ENCODE results near the gene HS6ST1. TPM values are rescaled to one million over a fixed set of nuclear protein-coding genes. Genes with fewer than 3 reads are reported as not detected.

HS6ST1 gene
- total RNA-seq, 2 donors from 2014 or later, result 25.4 to 44.8 TPM

- intact Hi-C loops (cut with DNase I), result no loop called here
- WGBS, 2 donors, result 88% methylated on average over 30 to 51 of the region's 53 CpGs
- H3K27me3 ChIP-seq, result no peaks in the 10 kb centered on the region
- no peak for DNase-seq
- H3K4me1 ChIP-seq, result peaks cover 18% of the 10 kb centered on the region
- TF ChIP-seq CTCF (IDR thresholded peaks at IDR 0.05) (no peak), POLR2A (IDR thresholded peaks at IDR 0.05) (no peak)
- peak overlapping the region in 3 of 4 donors; percentile 65 to 74 (median 73) for H3K27ac ChIP-seq
- ATAC-seq, result no peak
- H3K36me3 ChIP-seq (replicated peaks in 1 of 2; ENCODE audit: insufficient read depth in 1 of 2, low read depth in 2 of 2), result no peaks in the 10 kb centered on the region
- no peak overlapping the region for H3K4me3 ChIP-seq
- no peaks in the 10 kb centered on the region for H3K9me3 ChIP-seq
Measured at GRCh38 chr2:128346291-128347170, 27.9 kb upstream of the HS6ST1 start.

GRCh38 chr2:128345436-128346165 lies 26.9 kb upstream of the HS6ST1 start:
- TF ChIP-seq CTCF (IDR thresholded peaks at IDR 0.05), result no peak
- TF ChIP-seq POLR2A (IDR thresholded peaks at IDR 0.05), result no peak
- no peak for ATAC-seq
- H3K4me1 ChIP-seq, result peaks cover 18% of the 10 kb centered on the region
- H3K9me3 ChIP-seq, result no peaks in the 10 kb centered on the region
- DNase-seq, result no peak
- 89 to 93% methylated on average over 24 to 36 of the region's 43 CpGs for WGBS, 2 donors
- intact Hi-C loops (cut with DNase I), result no loop called here
- no peak overlapping the region for H3K4me3 ChIP-seq
- no peaks in the 10 kb centered on the region for H3K36me3 ChIP-seq (replicated peaks in 1 of 2; ENCODE audit: insufficient read depth in 1 of 2, low read depth in 2 of 2)
- H3K27ac ChIP-seq, result no peak overlapping the region
- H3K27me3 ChIP-seq, result no peaks in the 10 kb centered on the region

GRCh38 chr2:128344101-128344500 lies 25.4 kb upstream of the HS6ST1 start:
- no peak for ATAC-seq

GRCh38 chr2:128343459-128343858 lies 24.8 kb upstream of the HS6ST1 start:
- 77 to 81% methylated on average over 1 of the region's 1 CpG for WGBS, 2 donors
- DNase-seq (no peak), ATAC-seq (no peak)
- Histone ChIP-seq H3K4me1 (peaks cover 15% of the 10 kb centered on the region), H3K27ac (no peak overlapping the region), H3K36me3 (replicated peaks in 1 of 2; ENCODE audit: insufficient read depth in 1 of 2, low read depth in 2 of 2) (no peaks in the 10 kb centered on the region), H3K27me3 (no peaks in the 10 kb centered on the region), H3K4me3 (no peak overlapping the region), H3K9me3 (no peaks in the 10 kb centered on the region)
- intact Hi-C loops (cut with DNase I), result no loop called here
- TF ChIP-seq POLR2A (IDR thresholded peaks at IDR 0.05), result no peak
- TF ChIP-seq CTCF (IDR thresholded peaks at IDR 0.05), result no peak

More at GRCh38 chr2:128344101-128344500, 25.4 kb upstream of the HS6ST1 start:
- H3K4me3 ChIP-seq, result no peak overlapping the region
- no peak for DNase-seq
- no peak overlapping the region for H3K27ac ChIP-seq
- intact Hi-C loops (cut with DNase I), result no loop called here
- no peak for TF ChIP-seq POLR2A (IDR thresholded peaks at IDR 0.05)
- TF ChIP-seq CTCF (IDR thresholded peaks at IDR 0.05), result no peak
- H3K9me3 ChIP-seq, result no peaks in the 10 kb centered on the region
- H3K36me3 ChIP-seq (replicated peaks in 1 of 2; ENCODE audit: insufficient read depth in 1 of 2, low read depth in 2 of 2), result no peaks in the 10 kb centered on the region
- WGBS, 2 donors, result 94 to 98% methylated on average over 3 of the region's 3 CpGs
- H3K27me3 ChIP-seq, result no peaks in the 10 kb centered on the region
- H3K4me1 ChIP-seq, result peaks cover 18% of the 10 kb centered on the region
